IMR-90 (cell line): ENCODE data around the gene ANKLE1.

Experiments used
- CEBPB ChIP-seq: IDR thresholded peaks from 2 replicates; pipeline ENCODE4 v1.6.1; 2012; ENCODE audit warnings: low read depth, low read length, improper control_type of control experiment
- CHD1 ChIP-seq: IDR thresholded peaks from 2 replicates; pipeline ENCODE4 v1.6.1; 2012; ENCODE audit warnings: low read depth, low read length, improper control_type of control experiment
- FOS ChIP-seq: fragments of 150-350 bp; IDR thresholded peaks from 2 replicates; pipeline ENCODE4 v1.6.1; 2016; ENCODE audit warnings: low read depth, low read length
- RAD21 ChIP-seq: IDR thresholded peaks from 2 replicates; pipeline ENCODE4 v1.6.1; 2012; ENCODE audit warnings: low read length, improper control_type of control experiment
- TF ChIP-seq, protein P1 (sequence below): conservative IDR thresholded peaks from 2 replicates; pipeline ENCODE4 v1.5.1; 2012; ENCODE audit warnings: mild to moderate bottlenecking, low read depth, low read length, improper control_type of control experiment
- TF ChIP-seq, protein P2 (sequence below): fragments of 150-350 bp; IDR thresholded peaks from 2 replicates; pipeline ENCODE4 v1.6.1; 2016; ENCODE audit warnings: low read depth, mild to moderate bottlenecking, low read length, moderate library complexity, borderline replicate concordance

DNA sequence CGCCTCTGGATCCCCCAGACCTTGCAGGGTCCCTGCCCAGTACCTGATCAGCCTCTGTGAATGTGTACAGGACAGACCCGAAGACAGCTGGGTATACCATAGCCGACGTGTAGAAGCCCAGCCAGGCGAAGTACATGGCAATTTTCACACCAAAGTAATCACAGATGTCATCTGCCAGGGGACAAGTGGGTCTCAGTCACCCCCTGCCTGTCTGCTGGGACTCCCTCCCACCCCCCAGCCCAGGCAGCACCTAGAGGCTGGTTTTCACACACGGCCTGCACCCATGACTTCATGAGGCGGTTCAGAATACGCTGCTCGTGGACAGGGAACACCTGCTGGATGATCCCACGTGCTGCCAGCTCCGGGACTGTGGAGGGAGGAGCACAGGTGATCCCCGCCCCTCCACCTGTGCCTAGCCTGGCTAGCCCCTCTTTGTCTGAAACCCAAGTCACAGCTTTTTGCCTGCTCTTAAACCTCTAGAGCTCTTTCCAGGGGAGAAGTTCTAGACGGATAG, 49.4 kb downstream of the ANKLE1 start:
- TF ChIP-seq, protein P1, sequence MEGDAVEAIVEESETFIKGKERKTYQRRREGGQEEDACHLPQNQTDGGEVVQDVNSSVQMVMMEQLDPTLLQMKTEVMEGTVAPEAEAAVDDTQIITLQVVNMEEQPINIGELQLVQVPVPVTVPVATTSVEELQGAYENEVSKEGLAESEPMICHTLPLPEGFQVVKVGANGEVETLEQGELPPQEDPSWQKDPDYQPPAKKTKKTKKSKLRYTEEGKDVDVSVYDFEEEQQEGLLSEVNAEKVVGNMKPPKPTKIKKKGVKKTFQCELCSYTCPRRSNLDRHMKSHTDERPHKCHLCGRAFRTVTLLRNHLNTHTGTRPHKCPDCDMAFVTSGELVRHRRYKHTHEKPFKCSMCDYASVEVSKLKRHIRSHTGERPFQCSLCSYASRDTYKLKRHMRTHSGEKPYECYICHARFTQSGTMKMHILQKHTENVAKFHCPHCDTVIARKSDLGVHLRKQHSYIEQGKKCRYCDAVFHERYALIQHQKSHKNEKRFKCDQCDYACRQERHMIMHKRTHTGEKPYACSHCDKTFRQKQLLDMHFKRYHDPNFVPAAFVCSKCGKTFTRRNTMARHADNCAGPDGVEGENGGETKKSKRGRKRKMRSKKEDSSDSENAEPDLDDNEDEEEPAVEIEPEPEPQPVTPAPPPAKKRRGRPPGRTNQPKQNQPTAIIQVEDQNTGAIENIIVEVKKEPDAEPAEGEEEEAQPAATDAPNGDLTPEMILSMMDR: no peak
- TF ChIP-seq CEBPB (no peak), CHD1 (no peak), RAD21 (no peak), FOS (no peak)
- TF ChIP-seq, protein P2, sequence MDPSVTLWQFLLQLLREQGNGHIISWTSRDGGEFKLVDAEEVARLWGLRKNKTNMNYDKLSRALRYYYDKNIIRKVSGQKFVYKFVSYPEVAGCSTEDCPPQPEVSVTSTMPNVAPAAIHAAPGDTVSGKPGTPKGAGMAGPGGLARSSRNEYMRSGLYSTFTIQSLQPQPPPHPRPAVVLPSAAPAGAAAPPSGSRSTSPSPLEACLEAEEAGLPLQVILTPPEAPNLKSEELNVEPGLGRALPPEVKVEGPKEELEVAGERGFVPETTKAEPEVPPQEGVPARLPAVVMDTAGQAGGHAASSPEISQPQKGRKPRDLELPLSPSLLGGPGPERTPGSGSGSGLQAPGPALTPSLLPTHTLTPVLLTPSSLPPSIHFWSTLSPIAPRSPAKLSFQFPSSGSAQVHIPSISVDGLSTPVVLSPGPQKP: no peak
